Bone marrow (tissue), 2 donors: ENCODE measurements around the gene ARHGAP8.

Experiments used
- DNase-seq, 2 donors: peaks; one replicate each; lab custom pipeline; 2025; lab: John Stamatoyannopoulos, UW

ARHGAP8 gene

DNA sequence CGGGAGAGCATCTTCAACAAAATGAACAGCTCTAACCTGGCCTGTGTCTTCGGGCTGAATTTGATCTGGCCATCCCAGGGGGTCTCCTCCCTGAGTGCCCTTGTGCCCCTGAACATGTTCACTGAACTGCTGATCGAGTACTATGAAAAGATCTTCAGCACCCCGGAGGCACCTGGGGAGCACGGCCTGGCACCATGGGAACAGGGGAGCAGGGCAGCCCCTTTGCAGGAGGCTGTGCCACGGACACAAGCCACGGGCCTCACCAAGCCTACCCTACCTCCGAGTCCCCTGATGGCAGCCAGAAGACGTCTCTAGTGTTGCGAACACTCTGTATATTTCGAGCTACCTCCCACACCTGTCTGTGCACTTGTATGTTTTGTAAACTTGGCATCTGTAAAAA is 109.9 kb downstream of the ARHGAP8 start:
- DNase-seq, result no peak

DNA sequence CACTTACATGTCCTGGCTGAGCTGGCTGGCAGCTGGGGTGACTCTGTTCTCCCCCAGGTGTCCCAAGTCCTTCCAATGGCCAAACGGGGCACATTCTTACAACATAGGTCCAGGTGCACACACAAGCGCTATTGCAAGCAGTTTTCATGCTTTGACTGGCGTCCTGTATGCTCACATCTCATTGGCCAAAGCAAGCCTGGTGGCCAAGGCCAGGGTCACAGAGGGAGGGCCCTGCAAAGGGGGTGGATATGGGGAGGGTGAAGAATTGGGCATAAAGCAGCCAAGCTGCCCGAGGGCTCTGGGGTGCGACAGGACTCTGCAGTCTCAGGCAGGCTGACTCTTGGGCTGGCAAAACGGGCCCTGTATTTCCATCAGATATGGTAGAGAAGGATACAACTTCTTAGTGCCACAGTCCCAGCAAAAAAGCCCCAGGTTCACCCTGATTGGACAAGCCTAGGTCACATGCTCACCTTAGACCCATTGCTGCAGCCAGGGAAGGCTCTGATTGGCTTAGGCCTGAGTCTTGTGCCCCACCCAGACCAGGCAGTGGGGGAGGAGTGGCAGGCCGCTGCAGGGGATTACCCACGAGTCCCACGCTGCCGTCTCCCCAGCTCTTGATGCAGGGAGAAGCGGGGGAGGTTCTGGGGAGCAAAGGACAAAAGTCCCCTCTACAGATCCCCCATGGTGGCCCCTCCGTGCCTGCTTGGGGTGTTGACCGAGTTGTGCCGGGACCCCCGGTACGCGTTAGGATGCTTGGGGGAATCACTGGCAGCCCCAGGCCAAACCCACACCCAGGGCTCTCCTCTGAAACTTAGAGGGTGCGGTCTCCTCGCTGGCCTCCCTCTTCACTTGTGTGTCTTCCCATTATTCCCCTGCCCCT is 110.8 kb downstream of the ARHGAP8 start:
- no peak for DNase-seq

DNA sequence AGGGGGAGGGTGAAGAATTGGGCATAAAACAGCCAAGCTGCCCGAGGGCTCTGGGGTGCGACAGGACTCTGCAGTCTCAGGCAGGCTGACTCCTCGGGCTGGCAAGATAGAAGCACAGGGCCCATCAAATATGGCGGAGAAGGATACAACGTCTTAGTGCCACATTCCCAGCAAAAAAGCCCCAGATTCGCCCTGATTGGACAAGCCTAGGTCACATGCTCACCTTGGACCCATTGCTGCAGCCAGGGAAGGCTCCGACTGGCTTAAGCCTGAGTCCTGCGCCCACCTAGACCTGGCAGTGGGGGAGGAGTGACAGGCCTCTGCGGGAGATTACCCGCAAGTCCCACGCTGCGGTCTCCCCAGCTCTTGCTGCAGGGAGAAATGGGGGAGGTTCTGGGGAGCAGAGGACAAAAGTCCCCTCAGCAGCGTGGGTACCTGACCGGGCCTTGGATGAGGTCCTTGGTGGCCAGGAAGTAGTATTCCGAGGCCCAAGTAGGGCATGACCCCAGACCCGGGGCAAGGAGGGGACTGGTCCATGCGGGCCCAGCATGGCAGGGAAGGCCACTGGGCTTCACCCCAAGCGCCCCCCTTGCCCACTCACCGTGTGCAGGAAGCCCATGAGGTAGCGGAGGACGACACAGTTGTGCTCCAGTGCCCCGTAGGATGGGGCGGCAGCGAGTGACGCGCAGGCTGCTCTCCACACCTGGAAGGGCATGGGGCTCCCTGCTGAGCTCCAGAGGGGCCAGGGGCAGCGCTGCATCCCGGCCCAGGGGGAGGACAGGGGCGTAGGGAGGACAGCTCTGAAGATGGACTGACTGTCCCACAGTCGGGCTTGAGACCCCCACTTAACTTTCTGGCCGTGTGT is 113.0 kb downstream of the ARHGAP8 start:
- no peak for DNase-seq

DNA sequence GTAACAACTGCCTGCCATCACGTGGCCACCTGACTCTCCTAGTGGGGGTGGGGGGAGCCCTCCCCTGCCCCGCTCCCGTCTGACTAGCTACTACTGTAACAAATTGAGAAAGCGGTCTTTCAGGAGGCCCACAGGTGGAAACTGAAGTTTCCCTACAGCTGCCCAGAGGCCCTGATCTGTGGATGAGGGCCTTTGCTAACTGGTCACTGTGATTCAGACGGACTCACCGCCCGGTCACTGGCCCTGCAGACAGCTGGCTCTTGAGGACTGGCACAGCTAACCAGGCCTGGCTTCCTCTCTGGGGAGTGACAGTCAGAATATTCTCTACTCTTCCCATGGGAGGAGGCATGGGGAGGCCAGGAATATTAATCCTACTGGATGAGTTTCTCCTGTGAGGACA is 116.8 kb downstream of the ARHGAP8 start:
- no peak for DNase-seq

DNA sequence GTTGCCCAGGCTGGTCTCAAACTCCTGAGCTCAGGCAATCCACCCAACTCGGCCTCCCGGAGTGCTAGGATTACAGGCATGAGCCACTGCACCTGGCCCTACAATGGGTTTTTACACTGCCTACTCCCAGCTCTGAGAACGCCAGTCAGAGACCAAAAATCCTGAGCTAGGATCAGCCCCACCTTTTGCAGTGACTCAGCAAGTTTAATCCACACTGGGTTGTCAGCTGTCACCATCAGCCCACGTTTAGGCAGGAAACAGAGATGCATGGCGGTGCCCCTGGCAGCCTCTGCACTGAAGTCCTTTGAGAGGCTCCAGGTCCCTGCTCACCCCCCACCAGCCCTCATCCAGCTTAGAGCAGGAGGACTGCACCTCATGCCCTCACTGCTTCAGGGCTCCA is 117.6 kb downstream of the ARHGAP8 start:
- no peak for DNase-seq

DNA sequence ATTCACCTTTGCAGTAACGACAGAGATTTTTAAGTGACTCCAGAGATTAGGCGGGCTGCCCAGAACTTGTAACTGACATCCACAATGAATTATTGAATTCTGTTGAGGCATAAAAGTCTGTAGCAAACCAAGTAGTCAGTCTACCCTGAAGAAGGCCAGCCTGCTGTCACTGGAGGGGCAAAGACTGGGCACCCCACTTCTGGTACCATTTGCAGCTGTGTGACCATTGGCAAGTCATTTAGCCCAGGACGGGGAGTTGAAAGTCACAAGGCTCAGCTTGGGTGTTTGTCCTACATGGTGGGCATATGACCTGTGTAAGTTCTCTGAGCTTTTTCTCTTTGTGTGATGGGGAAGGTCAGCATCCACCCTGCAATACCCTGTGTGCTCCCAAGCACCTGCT is 119.4 kb downstream of the ARHGAP8 start:
- DNase-seq, result no peak

DNA sequence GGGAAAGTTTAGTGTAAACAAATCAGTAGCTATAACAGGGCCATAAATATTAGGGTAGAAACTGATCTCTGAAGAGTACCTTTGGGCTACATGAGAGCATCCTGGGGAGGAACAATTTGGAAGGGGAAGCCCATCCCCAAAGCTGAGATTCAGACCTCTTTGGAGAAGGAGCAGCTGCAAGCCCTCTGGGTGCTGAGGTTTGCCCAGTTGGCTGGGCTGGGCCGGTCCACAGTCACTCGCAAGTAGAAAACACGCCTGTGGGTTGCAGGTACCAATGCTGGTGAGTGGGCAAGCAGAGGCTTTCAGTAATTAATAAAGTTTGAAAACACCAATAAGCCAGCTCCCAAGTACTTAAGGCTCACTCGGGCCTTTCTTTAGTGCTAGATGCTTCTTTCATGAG is 124.5 kb downstream of the ARHGAP8 start:
- no peak for DNase-seq

DNA sequence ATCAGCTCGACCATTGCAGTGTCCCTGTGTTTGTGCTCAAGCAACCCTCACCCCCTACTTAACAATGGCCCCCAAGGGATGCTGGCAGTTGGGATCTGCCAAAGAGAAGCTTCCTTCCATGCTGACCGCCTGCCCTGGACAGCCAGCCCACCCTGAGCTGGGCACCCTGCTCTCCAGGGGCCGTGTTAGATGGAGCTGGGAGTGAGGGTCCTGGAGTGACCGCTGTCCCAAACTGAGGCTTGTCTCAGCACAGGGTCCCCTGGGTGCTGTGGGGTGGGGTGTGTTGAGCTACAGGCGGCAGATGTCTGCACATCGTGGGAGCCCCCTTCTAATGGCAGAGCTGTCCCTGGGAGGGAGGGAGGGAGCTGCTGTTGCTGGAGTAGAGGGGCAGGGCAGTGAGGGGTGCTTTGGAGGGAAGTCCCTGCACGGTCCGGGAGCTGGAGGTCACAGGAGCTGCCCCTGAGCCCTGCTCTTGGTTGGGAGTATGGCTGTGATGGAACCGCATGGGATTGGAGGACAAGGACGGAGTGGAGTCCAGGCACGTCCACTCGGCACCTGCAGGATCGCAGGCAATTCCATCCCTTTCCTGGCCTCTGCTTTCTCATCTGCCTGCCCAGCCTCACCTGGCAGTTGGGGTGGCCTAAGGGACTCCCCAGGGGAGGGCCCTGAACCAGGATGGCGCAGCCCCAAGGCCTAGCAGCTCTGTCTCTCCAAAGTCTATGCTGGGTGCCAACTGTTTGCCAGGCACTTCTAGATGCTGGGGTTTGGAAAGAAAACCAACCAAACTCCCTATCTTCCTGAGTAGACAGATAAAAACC is 126.3 kb downstream of the ARHGAP8 start:
- no peak for DNase-seq

DNA sequence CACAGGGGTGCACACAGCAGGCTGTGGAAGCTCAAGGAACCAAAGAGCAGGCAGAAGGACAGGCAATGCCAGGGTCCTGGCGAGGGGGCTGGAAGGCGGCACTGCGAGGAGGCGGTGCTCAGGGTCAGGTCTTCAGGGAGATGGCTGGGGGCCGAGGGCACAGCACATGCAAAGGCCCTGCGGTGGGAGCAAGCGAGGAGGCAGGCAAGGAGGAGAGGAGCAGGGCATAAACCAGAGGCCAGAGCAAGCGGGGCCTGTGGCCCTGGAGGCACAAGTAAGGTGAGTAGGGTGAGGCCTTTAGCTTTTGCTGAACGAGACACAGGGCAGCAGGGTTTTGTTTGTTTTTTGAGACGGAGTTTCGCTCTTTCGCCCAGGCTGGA is 126.9 kb downstream of the ARHGAP8 start:
- DNase-seq, result no peak

DNA sequence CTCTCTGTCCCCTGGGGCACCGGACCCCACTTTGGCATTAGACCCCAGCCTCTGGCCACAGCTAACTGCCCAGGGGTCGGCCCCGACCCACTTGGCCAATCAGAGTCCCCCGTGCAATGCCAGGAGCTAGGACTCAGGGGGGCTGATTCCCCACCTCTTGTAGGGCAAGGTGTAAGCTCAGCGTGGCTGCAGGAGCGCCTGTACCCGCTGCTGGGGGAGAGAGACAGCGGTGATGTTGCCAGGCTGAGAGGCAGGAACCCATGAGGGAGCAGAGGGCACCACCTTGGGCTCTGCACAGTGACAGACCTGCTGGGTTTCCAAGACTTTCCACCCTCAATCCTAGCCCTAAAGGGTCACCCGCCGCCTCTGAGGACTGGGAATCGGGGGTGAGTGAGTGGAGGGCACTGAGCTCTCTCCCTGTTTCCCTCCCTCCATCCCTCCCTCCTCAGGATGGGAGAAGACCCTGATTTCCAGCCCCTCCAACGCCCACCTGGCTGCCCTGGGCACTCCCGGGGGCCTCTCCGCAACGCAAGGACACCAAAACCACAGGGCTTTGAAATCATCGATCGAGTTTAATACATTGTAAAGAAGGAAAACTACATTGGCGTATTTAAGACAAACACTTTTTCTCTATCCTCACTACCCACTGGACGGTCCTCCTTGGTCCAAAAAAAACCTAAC is 128.4 kb downstream of the ARHGAP8 start:
- DNase-seq, result no peak

DNA sequence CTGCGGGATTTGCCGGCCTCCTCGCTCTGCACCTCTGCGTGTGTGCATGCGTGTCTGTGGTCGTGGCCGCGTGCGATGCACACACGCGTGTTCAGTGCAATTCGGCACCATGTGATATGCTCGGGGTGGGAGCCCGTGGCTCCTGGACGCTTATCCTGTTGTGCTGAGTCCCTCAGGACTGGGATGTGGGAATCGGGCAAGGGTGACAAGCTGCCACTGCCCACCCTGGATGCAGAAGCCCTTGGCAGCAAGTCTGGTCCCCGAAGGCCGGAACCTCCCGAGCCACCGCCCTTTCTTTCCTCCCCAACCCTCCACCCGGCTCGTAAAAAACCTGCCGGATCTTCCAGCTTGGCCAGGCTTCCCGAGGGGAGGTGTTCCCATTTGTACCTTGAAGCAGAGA is 129.2 kb downstream of the ARHGAP8 start:
- no peak for DNase-seq

DNA sequence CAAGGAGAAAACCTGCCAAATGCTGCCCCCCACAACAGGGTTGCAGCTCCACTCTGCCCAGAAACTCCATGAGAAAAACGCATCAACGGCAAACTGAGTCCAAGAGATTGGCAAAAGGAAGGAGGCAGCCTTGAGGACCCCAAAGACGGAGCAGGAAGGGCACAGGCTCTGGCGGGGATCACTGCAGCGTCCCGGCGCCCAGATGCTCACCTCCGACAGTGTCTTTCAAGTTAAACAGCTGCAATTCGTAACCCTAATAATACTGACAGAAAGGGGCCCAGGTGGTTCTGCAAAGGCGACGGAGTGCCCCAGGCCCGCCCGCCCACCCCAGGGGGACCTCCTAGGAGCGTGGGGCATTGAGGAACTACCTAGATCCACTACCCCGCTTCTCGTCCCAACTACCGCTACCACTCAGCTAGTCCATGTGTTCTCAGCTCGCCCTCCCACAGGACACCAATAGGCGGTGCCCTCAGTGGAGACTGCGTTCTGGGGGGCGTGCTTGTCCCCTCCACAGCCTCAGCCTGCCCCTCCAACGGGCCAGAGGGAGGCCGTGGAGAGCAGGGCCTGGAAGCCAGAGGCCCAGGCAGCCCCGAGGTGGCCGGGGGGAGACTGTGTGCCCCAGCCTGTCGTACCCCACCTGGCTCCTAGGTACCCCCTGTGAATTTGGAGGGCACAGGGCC is 130.0 kb downstream of the ARHGAP8 start:
- DNase-seq, result no peak

DNA sequence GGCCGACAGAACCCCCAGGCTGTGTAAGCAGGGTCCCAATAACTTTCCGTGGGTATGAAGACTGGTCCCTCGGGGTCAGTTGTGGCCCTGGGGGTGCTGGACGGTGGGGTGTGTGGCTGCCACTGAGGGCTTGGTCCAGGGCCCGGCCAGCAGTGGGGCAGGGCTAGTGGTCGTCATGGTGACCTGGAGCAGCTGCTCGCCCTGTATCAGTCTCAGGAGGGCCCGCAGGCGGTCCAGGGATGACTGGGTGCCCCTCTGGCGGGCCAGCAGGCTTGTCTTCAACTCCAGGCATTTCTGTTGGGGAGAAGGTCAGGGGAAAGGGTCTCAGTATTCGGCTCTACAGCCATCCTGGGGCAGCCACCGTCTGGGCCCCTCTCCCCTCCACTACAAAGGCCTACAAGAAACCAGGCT is 130.6 kb downstream of the ARHGAP8 start:
- DNase-seq, result no peak

DNA sequence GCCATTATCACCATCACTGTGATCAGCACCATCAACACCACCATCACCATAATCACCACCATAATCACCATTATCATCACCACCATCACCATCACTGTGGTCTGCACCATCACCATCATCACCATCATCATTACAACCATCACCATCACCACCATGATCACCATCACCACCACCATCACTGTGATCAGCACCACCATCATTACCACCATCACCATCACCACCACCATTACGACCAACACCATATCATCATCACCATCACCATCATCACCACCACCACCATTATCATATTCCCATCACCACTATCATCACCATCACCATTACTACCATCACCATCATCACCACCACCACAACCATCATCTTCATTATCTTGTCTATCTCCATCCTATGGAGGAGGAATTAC is 132.2 kb downstream of the ARHGAP8 start:
- no peak for DNase-seq

DNA sequence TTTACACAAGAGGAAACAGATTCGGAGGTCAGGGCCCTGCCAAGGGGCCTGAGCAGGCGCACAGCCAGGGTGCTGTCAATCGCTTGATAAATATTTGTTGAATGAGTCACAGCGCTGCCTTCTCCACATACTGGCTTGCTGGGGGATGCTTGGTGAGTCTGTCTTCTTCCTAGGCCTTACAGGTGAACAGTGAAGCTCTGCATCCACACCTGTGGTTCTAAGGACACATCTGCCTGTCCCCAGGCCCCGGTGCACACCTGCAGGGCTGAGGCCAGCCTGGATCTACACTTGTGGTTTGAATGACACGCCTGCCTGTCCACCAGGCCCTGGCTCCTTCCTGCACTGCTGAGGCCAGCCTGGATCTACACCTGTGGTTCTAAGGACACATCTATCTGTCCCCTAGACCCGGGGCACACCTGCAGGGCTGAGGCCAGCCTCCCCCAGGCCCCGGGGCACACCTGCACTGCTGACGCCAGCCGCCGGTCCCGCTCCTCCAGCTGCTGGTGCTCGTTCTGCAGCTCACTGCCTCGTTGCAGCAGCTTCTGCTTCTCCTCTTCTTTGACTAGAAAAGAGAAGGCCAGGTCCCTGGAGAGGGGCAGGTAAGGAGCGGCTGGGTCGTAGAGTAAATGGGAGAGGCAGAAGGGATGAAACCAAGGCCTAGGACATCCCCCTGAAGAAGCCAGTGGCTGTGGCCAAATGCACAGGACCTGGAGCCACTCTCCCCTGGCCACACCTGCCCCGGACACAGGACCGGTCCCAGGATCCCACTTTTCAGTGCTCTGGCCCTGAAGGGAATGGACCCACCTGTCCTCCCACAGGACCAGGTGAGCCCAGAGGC is 132.8 kb downstream of the ARHGAP8 start:
- DNase-seq, result no peak

DNA sequence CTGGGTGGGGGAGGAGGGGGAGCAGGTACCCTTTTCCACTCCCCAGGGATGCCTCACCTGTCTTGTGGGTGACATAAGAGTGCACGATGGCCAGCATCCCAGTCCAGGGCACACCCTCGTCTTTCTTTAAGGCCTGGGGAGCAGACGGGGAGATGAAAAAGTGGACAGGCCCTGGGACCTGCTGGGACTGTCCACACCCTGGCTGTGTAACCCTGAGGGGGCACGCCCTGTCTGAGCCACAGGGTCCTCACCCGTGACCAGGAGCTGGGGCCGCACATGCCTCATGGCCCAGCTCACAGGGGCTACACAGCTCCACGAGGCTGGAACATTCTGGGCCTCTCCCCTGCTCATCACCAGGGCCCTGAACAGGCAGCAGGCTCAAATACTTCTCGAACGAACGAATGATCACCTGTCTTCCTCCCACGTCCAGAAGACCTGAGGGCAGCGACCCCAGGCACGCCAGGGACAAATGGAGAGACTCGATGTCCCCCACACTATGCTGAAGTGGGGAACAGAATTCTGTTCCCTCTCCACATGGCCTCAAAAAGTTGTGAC is 133.5 kb downstream of the ARHGAP8 start:
- DNase-seq, result no peak

DNA sequence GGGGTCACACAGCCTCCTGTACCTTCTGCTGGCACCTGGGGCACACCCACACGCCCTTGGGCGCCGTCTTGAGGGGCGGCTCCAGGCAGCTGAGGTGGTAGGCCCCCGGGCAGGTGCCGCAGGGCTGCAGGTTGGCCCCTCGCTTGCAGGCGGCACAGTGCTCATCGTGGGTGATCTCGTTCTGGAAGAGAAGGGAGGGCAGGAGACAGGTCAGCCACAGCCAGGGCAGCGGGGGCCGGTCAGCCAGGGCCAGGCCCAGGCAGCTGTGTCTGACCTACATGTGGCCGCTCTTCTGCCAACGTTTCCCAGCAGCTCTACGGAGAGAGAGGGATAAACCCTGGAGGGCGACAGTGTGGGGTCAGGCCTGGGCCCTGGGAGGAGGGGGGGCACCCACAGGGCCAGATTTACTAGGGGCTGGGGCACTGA is 135.6 kb downstream of the ARHGAP8 start:
- no peak for DNase-seq

DNA sequence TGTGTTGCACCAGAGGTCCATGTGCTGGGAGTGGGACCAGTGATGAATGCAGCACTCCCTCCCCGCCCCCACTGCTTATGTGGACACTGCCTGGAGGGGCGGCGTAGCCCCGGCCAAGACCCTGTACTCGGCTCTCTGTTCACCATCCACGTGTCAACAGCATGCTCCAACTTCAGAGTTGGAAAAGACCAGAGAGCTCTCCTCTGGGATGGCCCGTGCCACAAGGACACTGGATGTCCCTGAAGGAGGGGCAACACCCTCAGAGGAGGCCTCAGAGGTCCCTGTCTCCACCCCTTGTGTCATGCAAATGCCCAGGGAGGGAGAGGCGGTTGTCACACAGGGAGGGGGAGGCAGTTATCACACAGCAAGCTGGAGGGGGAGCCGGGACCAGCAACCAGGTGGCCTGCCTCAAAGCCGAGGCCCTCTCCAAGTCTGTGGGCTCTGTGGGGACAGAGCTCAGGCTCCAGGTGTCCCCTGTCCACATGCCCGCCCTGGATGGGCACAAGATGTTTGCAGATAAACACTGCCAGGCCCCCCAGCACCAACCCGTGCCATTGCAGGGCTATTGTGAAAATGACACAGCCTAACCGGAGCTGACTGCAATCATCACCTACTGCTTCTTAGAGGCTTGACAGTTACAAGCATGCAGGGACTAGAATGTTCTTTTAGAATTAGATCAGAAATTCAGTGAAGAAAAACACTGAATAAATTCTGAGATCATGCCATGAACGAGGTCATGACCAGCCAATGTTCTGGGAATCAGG is 136.3 kb downstream of the ARHGAP8 start:
- no peak for DNase-seq

DNA sequence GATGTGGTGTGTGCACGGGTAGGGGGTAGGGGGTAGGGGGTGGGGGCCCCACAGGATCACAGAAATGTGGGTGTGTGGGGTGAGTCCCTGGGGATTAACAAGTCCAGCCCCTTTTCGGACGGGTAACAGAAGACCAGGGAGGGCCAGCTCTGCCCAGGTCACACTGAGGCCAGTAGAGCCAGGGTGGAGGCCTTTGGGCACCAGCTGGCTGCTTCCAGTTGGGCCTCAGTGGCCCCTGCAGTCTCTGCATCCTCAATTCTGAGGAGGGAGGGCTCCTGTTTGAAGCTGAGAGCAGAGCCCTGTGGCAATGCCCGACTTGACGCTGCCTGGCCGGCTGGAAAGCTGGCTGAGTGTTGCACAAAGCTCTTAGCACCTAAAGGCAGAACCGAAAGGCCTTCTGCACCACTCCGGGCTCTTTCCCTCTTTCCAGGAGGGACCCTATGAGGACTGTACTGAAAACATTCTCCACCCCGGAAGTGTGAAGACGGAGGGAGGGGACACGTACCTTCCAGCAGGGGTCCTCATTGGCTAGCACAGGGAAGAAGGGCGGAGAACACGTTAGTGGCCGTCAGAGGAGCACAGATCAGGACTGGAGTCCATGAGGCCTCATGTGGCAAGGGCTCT is 137.0 kb downstream of the ARHGAP8 start:
- no peak for DNase-seq
